Endothelial cell of umbilical vein (primary cell): ENCODE results near the gene MCOLN2. TPM values are rescaled to one million over a fixed set of nuclear protein-coding genes. Genes with fewer than 3 reads are reported as not detected.

Experiments
- BruUV-seq: library from RNA; stranded (reverse); fragments of 400-500 nt; replicated peaks from 2 replicates; lab custom pipeline; 2021; lab: Mats Ljungman, UMichigan
- CTCF ChIA-PET: fragments of 300-600, 350-600 bp; sonication (Branson Sonifier 250); formaldehyde crosslinking; loops from one replicate; lab custom pipeline; 2021; ENCODE audit warnings: antibody characterized with exemption, inconsistent platforms; lab: Charles Lee
- POLR2A ChIA-PET: fragments of 300-600, 350-600 bp; sonication (Branson Sonifier 250); formaldehyde crosslinking; loops from one replicate; lab custom pipeline; 2021; ENCODE audit warnings: antibody characterized with exemption, inconsistent platforms; lab: Charles Lee
- DNase-seq: peaks from one replicate; pipeline ENCODE4 v3.0.0-alpha.2; 2011; ENCODE audit warnings: low read depth, low spot score
- FAIRE-seq: peaks from 2 replicates; lab custom pipeline; 2011; peaks lifted over from hg19 to GRCh38; lab: Jason Lieb, UNC
- H2AFZ ChIP-seq: 2 replicates; pipeline ENCODE4 v1.6.0; 2012; ENCODE audit warnings: low read depth, low read length, control low read depth, inconsistent platforms
- H3K27ac ChIP-seq: 2 replicates; pipeline ENCODE4 v1.5.1; 2011; ENCODE audit warnings: low read depth, mild to moderate bottlenecking, control low read depth, low read length, moderate library complexity; ENCODE audit not compliant: insufficient read depth
- H3K27me3 ChIP-seq, 2 experiments: 2 replicates each; pipeline versions ENCODE4 v1.6.0 to v1.6.1; 2011; ENCODE audit warnings: low read length in 2 of 2, mixed read lengths in 1 of 2; ENCODE audit not compliant: control insufficient read depth in 2 of 2, insufficient read depth in 2 of 2
- H3K36me3 ChIP-seq, 2 experiments: 2 replicates in 1 of 2; 3 replicates in 1 of 2; pipeline ENCODE4 v1.5.1; 2011; ENCODE audit warnings: low read length in 2 of 2, mild to moderate bottlenecking in 1 of 2, moderate library complexity in 1 of 2; ENCODE audit not compliant: control insufficient read depth in 2 of 2, insufficient read depth in 2 of 2; ENCODE audit errors: extremely low read depth in 1 of 2
- H3K4me1 ChIP-seq: 3 replicates; pipeline ENCODE4 v1.5.1; 2011; ENCODE audit warnings: mild to moderate bottlenecking, low read length; ENCODE audit not compliant: control insufficient read depth, insufficient read depth; ENCODE audit errors: extremely low read depth
- H3K4me2 ChIP-seq: 2 replicates; pipeline ENCODE4 v1.6.1; 2011; ENCODE audit warnings: low read length, control low read depth, mixed read lengths; ENCODE audit not compliant: insufficient read depth
- H3K4me3 ChIP-seq, 3 experiments: fragments of 200-600 bp in 1 of 3; sonication (generic), shearing (Covaris generic) in 1 of 3; replicated peaks in 1 of 3; 2 replicates each; pipeline ENCODE4 v1.5.1; 2011 to 2016; ENCODE audit warnings: control low read depth in 3 of 3, low read length in 3 of 3, mild to moderate bottlenecking in 2 of 3, inconsistent platforms in 1 of 3, low read depth in 1 of 3, moderate library complexity in 1 of 3; ENCODE audit not compliant: insufficient read depth in 1 of 3
- H3K79me2 ChIP-seq: 2 replicates; pipeline ENCODE4 v1.6.0; 2012; ENCODE audit warnings: low read length, inconsistent platforms; ENCODE audit not compliant: control insufficient read depth, insufficient read depth
- H3K9ac ChIP-seq: replicated peaks from 2 replicates; pipeline ENCODE3; 2011; ENCODE audit warnings: low read length, control low read depth; ENCODE audit not compliant: insufficient read depth; ENCODE audit errors: extremely low read depth
- H3K9me1 ChIP-seq: replicated peaks from 3 replicates; pipeline ENCODE4 v1.6.0; 2011; ENCODE audit warnings: mild to moderate bottlenecking, low read length; ENCODE audit not compliant: control insufficient read depth, insufficient read depth; ENCODE audit errors: extremely low read depth
- H3K9me3 ChIP-seq: replicated peaks from 2 replicates; pipeline ENCODE4 v1.5.1; 2012; ENCODE audit warnings: low read length, inconsistent platforms; ENCODE audit not compliant: control insufficient read depth, insufficient read depth
- H4K20me1 ChIP-seq: replicated peaks from 2 replicates; pipeline ENCODE3; 2011; ENCODE audit warnings: mild to moderate bottlenecking, low read length; ENCODE audit not compliant: control insufficient read depth, insufficient read depth; ENCODE audit errors: extremely low read depth
- EZH2 ChIP-seq: IDR thresholded peaks from 2 replicates; pipeline ENCODE4 v1.6.1; 2012; ENCODE audit warnings: borderline replicate concordance, low read depth, mild to moderate bottlenecking, moderate library complexity, low read length, inconsistent platforms; ENCODE audit not compliant: severe bottlenecking
- FOS ChIP-seq: IDR thresholded peaks from 2 replicates; pipeline ENCODE4 v1.6.1; 2011; ENCODE audit warnings: mild to moderate bottlenecking, low read length, moderate library complexity, borderline replicate concordance; ENCODE audit not compliant: insufficient read depth
- GATA2 ChIP-seq: IDR thresholded peaks from 2 replicates; pipeline ENCODE4 v1.7.0; 2011; ENCODE audit warnings: low read depth, mild to moderate bottlenecking, moderate library complexity, mixed read lengths, low read length; ENCODE audit not compliant: insufficient read length, insufficient read depth
- JUN ChIP-seq: IDR thresholded peaks from 2 replicates; pipeline ENCODE4 v1.6.1; 2011; ENCODE audit warnings: borderline replicate concordance, low read depth; ENCODE audit not compliant: insufficient read length, insufficient read depth
- MAX ChIP-seq: IDR thresholded peaks from 2 replicates; pipeline ENCODE4 v1.6.1; 2011; ENCODE audit not compliant: insufficient read depth, insufficient read length
- MYC ChIP-seq: IDR thresholded peaks from one replicate; pipeline ENCODE4 v1.6.1; 2011; ENCODE audit warnings: mild to moderate bottlenecking, low read depth, low read length
- POLR2A ChIP-seq: IDR thresholded peaks from 2 replicates; pipeline ENCODE4 v1.6.1; 2012; ENCODE audit warnings: low read depth, mild to moderate bottlenecking, control low read depth, low read length
- POLR2AphosphoS5 ChIP-seq: IDR thresholded peaks from 2 replicates; pipeline ENCODE4 v1.6.1; 2012; ENCODE audit warnings: low read depth, mild to moderate bottlenecking, control low read depth, low read length, moderate library complexity; ENCODE audit not compliant: insufficient read depth
- dilution Hi-C: fragments of 300-500 bp; cut with MboI; formaldehyde crosslinking; loops from one replicate; pipeline ENCODE4 v1.15.0; 2019; ENCODE audit warnings: low sequenced_read_pairs; ENCODE audit not compliant: extremely low pct_ligation_motif_present
- intact Hi-C: fragments of 100-400 bp; cut with micrococcal nuclease; formaldehyde crosslinking; loops from one replicate; pipeline ENCODE4 v1.10.0; 2022
- polyA plus RNA-seq, 4 experiments: library from polyadenylated mRNA; depleted of rRNA in 3 of 4; stranded (reverse) in 3 of 4; unstranded in 1 of 4; fragments of >200 nt; gene quantifications; 2 replicates each; pipeline versions ENCODE4 v1.2.1 to v1.2.3, GENCODE V29; 2011 to 2012; ENCODE audit warnings: missing spikeins in 1 of 4
- total RNA-seq: library from RNA; stranded (reverse); gene quantifications from 2 replicates; pipeline ENCODE4 v1.2.3, GENCODE V29; 2021
- TF ChIP-seq, protein P1 (sequence below), 2 donors: IDR thresholded peaks; 1 replicate in 1 of 2; 2 replicates in 1 of 2; pipeline ENCODE4 v1.5.1; 2011; ENCODE audit warnings: low read length in 2 of 2, mild to moderate bottlenecking in 2 of 2, moderate library complexity in 2 of 2, control low read depth in 1 of 2, inconsistent platforms in 1 of 2, low read depth in 1 of 2; ENCODE audit not compliant: insufficient read depth in 1 of 2; ENCODE audit errors: extremely low read depth in 1 of 2

MCOLN2 gene
- total and polyA plus RNA-seq, 2 donors (not counting 3 experiments of a cell fraction or from before 2014, with no cell fraction given), result not detected

DNA sequence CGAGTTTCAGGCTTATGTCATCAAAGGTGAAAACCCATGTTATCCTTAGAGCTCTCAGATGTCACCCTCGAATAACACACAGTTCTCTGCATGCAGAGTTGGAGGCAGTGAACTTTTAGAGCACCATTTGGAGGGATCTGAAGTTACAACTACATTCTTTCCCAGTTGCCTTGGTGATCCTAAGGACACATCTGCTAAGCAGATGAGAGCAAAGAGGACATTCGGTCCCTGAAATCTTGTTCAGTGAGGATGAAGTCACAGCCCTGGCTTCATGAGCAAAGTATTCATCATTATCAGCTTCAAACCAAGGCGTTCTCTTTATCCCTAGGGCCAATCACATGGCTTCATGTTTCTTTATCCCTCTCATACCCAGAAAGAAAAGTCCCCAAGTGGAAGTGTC, 23.1 kb upstream of the MCOLN2 start:
- dilution Hi-C loops, result no loop called here
- Histone ChIP-seq H3K27me3 (peaks cover 8 to 20% of the 10 kb centered on the region in 2 experiments), H3K4me1 (no peaks in the 10 kb centered on the region), H3K9ac (no peak overlapping the region), H3K9me1 (no peaks in the 10 kb centered on the region), H3K4me2 (no peak overlapping the region), H3K4me3 (no peak overlapping the region), H3K9me3 (no peaks in the 10 kb centered on the region), H4K20me1 (no peaks in the 10 kb centered on the region), H3K36me3 (no peaks in the 10 kb centered on the region), H3K79me2 (no peaks in the 10 kb centered on the region), H3K27ac (no peak overlapping the region), H2AFZ (no peak overlapping the region)
- CTCF ChIA-PET, result interaction anchor here (1.0 to 2.2 kb wide), 2 partner anchors 12 to 75 kb away, joined by 3 to 6 read pairs; no protein-coding TSS in a partner anchor
- POLR2A ChIA-PET, result no interaction called here
- intact Hi-C loops, result no loop called here
- TF ChIP-seq, protein P1, sequence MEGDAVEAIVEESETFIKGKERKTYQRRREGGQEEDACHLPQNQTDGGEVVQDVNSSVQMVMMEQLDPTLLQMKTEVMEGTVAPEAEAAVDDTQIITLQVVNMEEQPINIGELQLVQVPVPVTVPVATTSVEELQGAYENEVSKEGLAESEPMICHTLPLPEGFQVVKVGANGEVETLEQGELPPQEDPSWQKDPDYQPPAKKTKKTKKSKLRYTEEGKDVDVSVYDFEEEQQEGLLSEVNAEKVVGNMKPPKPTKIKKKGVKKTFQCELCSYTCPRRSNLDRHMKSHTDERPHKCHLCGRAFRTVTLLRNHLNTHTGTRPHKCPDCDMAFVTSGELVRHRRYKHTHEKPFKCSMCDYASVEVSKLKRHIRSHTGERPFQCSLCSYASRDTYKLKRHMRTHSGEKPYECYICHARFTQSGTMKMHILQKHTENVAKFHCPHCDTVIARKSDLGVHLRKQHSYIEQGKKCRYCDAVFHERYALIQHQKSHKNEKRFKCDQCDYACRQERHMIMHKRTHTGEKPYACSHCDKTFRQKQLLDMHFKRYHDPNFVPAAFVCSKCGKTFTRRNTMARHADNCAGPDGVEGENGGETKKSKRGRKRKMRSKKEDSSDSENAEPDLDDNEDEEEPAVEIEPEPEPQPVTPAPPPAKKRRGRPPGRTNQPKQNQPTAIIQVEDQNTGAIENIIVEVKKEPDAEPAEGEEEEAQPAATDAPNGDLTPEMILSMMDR (IDR thresholded peaks at IDR 0.05; ENCODE audit: extremely low read depth in 1 of 2, insufficient read depth in 1 of 2, low read depth in 1 of 2, low read length in 2 of 2), result no peak
- TF ChIP-seq POLR2A (no peak), JUN (no peak), FOS (no peak), POLR2AphosphoS5 (no peak), MAX (no peak), GATA2 (no peak), EZH2 (no peak), MYC (no peak)
- no peak for DNase-seq
- FAIRE-seq, result no peak
- no TSS peak for BruUV-seq
